ENCODE measurements around the gene ZSWIM3. TPM values are rescaled to one million over a fixed set of nuclear protein-coding genes. Genes with fewer than 3 reads are reported as not detected.

ZSWIM3 gene
- total and polyA plus RNA-seq, 2 of the 13 experiments (the other 11 are each of a cell fraction or from before 2014, with no cell fraction given) = 5.2 to 5.8 TPM

- TF ChIP-seq TIGD3 (CRISPR knock-in tag; IDR thresholded peaks at IDR 0.05; ENCODE audit: borderline replicate concordance) (no peak; the same call in 1 of the 2 replicates), RNF2 (conservative IDR thresholded peaks at IDR 0.05; ENCODE audit: low read depth) (no peak), ZNF574 (CRISPR knock-in tag; IDR thresholded peaks at IDR 0.05) (0 out of 2 replicates have a peak, but pooled peaks have one; percentile 59), MBNL3 (CRISPR knock-in tag; conservative IDR thresholded peaks at IDR 0.05) (no peak), HOXA3 (CRISPR knock-in tag; IDR thresholded peaks at IDR 0.05) (peak; percentile 24; the same call in 1 of the 2 replicates), ZBTB49 (CRISPR knock-in tag; IDR thresholded peaks at IDR 0.05; ENCODE audit: borderline replicate concordance) (no peak), DNMT1 (CRISPR knock-in tag; IDR thresholded peaks at IDR 0.05) (no peak), CREBL2 (CRISPR knock-in tag; IDR thresholded peaks at IDR 0.05; ENCODE audit: borderline replicate concordance) (no peak), GATAD1 (CRISPR knock-in tag; IDR thresholded peaks at IDR 0.05) (no peak), BATF2 (CRISPR knock-in tag; IDR thresholded peaks at IDR 0.05) (peak; percentile 75; the same call in 1 of the 2 replicates), TOE1 (CRISPR knock-in tag; IDR thresholded peaks at IDR 0.05) (no peak), ZBTB46 (CRISPR knock-in tag; IDR thresholded peaks at IDR 0.05; ENCODE audit: borderline replicate concordance) (0 out of 2 replicates have a peak, but pooled peaks have one; percentile 79), PCBP1 (IDR thresholded peaks at IDR 0.05; ENCODE audit: borderline replicate concordance, low read depth, low read length) (no peak), MED1 (CRISPR knock-in tag; IDR thresholded peaks at IDR 0.05) (no peak), ZNF317 (CRISPR knock-in tag; IDR thresholded peaks at IDR 0.05) (0 out of 2 replicates have a peak, but pooled peaks have one; percentile 31)
Measured at GRCh38 chr20:45911486-45912343, 54.3 kb downstream of the ZSWIM3 start, which contains the start of gene PLTP (continued).

Data from HepG2 (cell line).